ENCODE measurements around the gene SSPN. TPM values are rescaled to one million over a fixed set of nuclear protein-coding genes. Genes with fewer than 3 reads are reported as not detected.

Gene SSPN
- total and polyA plus RNA-seq, 4 donors, result 1.2 to 11.4 (median 6.2) TPM

DNA sequence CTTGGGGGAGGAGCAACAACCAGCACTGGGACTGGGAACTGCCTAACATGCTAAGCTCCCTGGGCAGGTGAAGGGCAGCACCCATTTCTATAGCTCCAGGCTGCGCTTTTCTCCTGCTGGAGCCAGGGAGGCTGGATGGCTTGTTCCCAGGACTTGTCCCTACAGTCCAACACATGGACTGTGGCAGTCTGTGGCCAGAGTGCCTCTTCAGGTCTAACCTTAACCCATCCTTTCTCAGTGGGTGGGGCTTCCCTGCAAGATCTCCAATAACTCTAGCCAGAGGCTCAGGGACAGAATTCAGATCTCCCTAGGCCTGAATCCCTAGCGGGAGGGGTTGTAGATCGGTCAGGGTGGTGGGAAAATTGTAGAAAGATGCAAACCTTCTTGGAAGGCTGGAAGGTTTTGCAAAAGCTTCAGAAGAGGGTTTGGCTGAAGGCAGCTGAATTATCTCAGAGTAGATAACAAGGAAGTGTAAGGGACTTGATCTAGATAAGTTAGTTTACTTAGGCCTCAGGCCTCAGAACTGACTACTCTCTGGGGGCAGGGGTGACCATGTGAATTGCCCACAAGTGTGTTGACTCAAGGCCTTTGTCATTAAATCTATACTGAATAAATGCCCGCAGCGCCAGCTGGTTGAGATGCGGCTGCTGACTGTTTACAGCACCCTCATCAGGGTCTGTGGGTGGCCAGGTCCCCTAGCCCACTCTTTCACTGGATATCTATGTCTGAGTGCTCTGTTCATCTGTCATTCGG lies 60.7 kb downstream of the SSPN start:
- DNase-seq (no peak), ATAC-seq (ENCODE audit: insufficient read depth, low FRiP score) (no peak)
- H3K27ac ChIP-seq (ENCODE audit: low read depth in 1 of 2, low read length in 1 of 2), result no peak overlapping the region
- TF ChIP-seq, protein P1, sequence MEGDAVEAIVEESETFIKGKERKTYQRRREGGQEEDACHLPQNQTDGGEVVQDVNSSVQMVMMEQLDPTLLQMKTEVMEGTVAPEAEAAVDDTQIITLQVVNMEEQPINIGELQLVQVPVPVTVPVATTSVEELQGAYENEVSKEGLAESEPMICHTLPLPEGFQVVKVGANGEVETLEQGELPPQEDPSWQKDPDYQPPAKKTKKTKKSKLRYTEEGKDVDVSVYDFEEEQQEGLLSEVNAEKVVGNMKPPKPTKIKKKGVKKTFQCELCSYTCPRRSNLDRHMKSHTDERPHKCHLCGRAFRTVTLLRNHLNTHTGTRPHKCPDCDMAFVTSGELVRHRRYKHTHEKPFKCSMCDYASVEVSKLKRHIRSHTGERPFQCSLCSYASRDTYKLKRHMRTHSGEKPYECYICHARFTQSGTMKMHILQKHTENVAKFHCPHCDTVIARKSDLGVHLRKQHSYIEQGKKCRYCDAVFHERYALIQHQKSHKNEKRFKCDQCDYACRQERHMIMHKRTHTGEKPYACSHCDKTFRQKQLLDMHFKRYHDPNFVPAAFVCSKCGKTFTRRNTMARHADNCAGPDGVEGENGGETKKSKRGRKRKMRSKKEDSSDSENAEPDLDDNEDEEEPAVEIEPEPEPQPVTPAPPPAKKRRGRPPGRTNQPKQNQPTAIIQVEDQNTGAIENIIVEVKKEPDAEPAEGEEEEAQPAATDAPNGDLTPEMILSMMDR (IDR thresholded peaks at IDR 0.05; ENCODE audit: control extremely low read depth, extremely low read depth), result no peak
- 80 to 81% methylated on average over 7 of the region's 7 CpGs for WGBS, 2 donors
- H3K27me3 ChIP-seq (ENCODE audit: control insufficient read depth in 3 of 3, insufficient read depth in 3 of 3, low read length in 2 of 3), result no peaks in the 10 kb centered on the region
- H3K36me3 ChIP-seq (ENCODE audit: control insufficient read depth in 4 of 4, insufficient read depth in 4 of 4, low read length in 4 of 4), result no peaks in the 10 kb centered on the region
- H3K9ac ChIP-seq (ENCODE audit: insufficient read depth in 1 of 2, low read length in 2 of 2), result no peak overlapping the region
- H3K9me3 ChIP-seq (ENCODE audit: control insufficient read depth in 4 of 4, insufficient read depth in 3 of 4, low read length in 3 of 4), result peaks cover 0 to 9% (median 6%) of the 10 kb centered on the region in 4 donors
- no peak overlapping the region for H3K4me3 ChIP-seq
- no peaks in the 10 kb centered on the region for H3K4me1 ChIP-seq (ENCODE audit: control insufficient read depth in 5 of 5, insufficient read depth in 5 of 5, low read length in 5 of 5)

DNA sequence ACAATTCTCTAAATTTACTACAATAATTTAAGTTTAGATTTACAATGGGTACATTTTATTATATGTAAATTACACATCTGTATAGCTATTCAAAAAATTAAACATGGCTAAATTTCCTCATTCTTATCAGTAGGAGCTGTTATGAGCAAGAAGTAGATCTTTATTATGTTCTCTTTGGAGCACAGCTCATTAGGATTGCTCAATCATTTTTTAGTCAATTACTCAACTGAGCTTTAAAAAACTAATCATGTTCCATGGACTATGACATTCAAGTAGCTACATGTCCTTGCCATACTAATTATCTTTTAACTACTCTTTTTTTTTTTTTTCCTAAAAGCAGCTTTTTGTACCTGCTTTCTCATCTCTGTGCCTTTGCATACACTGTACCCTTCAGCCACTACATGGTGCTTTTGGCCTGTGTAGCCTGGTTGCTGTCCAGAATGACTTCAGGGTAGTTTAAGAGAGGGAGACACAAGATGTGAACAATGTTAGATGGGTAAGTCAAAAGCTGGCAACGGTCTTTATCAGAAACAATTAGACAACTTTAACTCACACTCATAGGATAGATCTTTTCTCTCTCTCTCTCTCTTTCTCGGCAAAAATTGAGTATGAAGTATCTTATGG lies 69.0 kb downstream of the SSPN start:
- no peak overlapping the region for H3K27ac ChIP-seq (ENCODE audit: low read depth in 1 of 2, low read length in 1 of 2)
- H3K4me1 ChIP-seq (ENCODE audit: control insufficient read depth in 5 of 5, insufficient read depth in 5 of 5, low read length in 5 of 5), result no peaks in the 10 kb centered on the region
- no peaks in the 10 kb centered on the region for H3K27me3 ChIP-seq (ENCODE audit: control insufficient read depth in 3 of 3, insufficient read depth in 3 of 3, low read length in 2 of 3)
- H3K36me3 ChIP-seq (ENCODE audit: control insufficient read depth in 4 of 4, insufficient read depth in 4 of 4, low read length in 4 of 4), result no peaks in the 10 kb centered on the region
- H3K4me3 ChIP-seq, result no peak overlapping the region
- DNase-seq (peak in 2 of 3 donors; percentile 29 to 49), ATAC-seq (ENCODE audit: insufficient read depth, low FRiP score) (no peak)
- TF ChIP-seq, protein P1 (IDR thresholded peaks at IDR 0.05; ENCODE audit: control extremely low read depth, extremely low read depth), result no peak
- no peak overlapping the region for H3K9ac ChIP-seq (ENCODE audit: insufficient read depth in 1 of 2, low read length in 2 of 2)
- WGBS, 2 donors, result 89 to 91% methylated on average over 2 of the region's 2 CpGs
- no peaks in the 10 kb centered on the region for H3K9me3 ChIP-seq (ENCODE audit: control insufficient read depth in 4 of 4, insufficient read depth in 3 of 4, low read length in 3 of 4)

DNA sequence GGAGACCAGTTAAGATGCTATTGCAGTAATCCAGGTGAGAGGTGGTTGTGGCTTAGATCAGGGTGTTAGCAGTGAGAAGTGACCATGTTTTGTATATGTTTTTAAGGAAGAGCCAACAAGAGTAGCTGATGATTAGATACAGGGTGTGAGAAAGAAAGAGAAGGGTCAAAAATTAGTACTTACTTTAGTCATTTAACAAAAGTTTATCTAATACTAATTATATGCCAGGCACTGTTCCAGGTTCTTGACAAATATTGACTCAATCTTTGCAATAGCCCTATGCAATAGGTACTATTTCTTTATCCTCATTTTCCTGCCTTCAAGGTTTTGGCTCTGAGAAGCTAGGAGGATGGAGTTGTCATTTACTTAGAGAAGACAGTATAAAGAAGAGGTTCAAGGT lies 70.2 kb downstream of the SSPN start:
- Histone ChIP-seq H3K36me3 (ENCODE audit: control insufficient read depth in 4 of 4, insufficient read depth in 4 of 4, low read length in 4 of 4) (no peaks in the 10 kb centered on the region), H3K4me3 (no peak overlapping the region), H3K9ac (ENCODE audit: insufficient read depth in 1 of 2, low read length in 2 of 2) (no peak overlapping the region), H3K4me1 (ENCODE audit: control insufficient read depth in 5 of 5, insufficient read depth in 5 of 5, low read length in 5 of 5) (peaks cover 0 to 4% (median 0%) of the 10 kb centered on the region in 5 donors), H3K9me3 (ENCODE audit: control insufficient read depth in 4 of 4, insufficient read depth in 3 of 4, low read length in 3 of 4) (no peaks in the 10 kb centered on the region), H3K27me3 (ENCODE audit: control insufficient read depth in 3 of 3, insufficient read depth in 3 of 3, low read length in 2 of 3) (no peaks in the 10 kb centered on the region), H3K27ac (ENCODE audit: low read depth in 1 of 2, low read length in 1 of 2) (no peak overlapping the region)
- ATAC-seq (ENCODE audit: insufficient read depth, low FRiP score), result no peak
- TF ChIP-seq, protein P1 (IDR thresholded peaks at IDR 0.05; ENCODE audit: control extremely low read depth, extremely low read depth), result no peak
- DNase-seq, result no peak

Measured in lung (tissue), 12 donors.